HCT116 (cell line): Measurements from ENCODE around the gene LIX1. TPM values are rescaled to one million over a fixed set of nuclear protein-coding genes. Genes with fewer than 3 reads are reported as not detected.

ENCODE experiments used
- ATAC-seq: fragments of 200-7000 bp; cut with Tn5 transposase; 2 replicates; pipeline ENCODE4 v1.9.1; 2020; ENCODE audit warnings: mild to moderate bottlenecking, moderate library complexity
- BruUV-seq: library from RNA; stranded (reverse); fragments of 400-500 nt; replicated peaks from 2 replicates; lab custom pipeline; 2021; lab: Mats Ljungman, UMichigan
- CTCF ChIA-PET: fragments of 300-600 bp; sonication (Branson Sonifier 250); formaldehyde crosslinking; loops from one replicate; lab custom pipeline; 2021; ENCODE audit warnings: antibody characterized with exemption; lab: Charles Lee
- POLR2A ChIA-PET: fragments of 300-600, 350-600 bp; sonication (Branson Sonifier 250); formaldehyde crosslinking; loops from one replicate; lab custom pipeline; 2021; ENCODE audit warnings: antibody characterized with exemption; lab: Charles Lee
- RAD21 ChIA-PET, 2 experiments: fragments of 300-600 bp; sonication (Branson Sonifier 250); formaldehyde crosslinking; loops; one replicate each; lab custom pipeline; 2023; ENCODE audit warnings: low total read pairs in 2 of 2; ENCODE audit not compliant: uncharacterized antibody in 2 of 2, unreplicated experiment in 2 of 2, low non-redundant PET in 1 of 2; lab: Charles Lee
- DNase-seq: peaks from one replicate; pipeline ENCODE4 v3.0.0-alpha.2; 2010; ENCODE audit warnings: low read depth, low spot score
- H2AFZ ChIP-seq: fragments of 200-600 bp; shearing (Covaris generic), sonication (generic); 2 replicates; pipeline ENCODE4 v1.6.1; 2017; ENCODE audit warnings: low read depth, mixed run types, mixed read lengths, antibody characterized with exemption, low read length; ENCODE audit not compliant: poor library complexity, severe bottlenecking
- H3K27ac ChIP-seq: 2 replicates; pipeline ENCODE4 v1.5.1; 2012; ENCODE audit warnings: low read depth, low read length
- H3K27me3 ChIP-seq: fragments of 200-600 bp; sonication (generic); 2 replicates; pipeline ENCODE4 v1.6.1; 2016; ENCODE audit warnings: mixed run types, low read length, mixed read lengths; ENCODE audit not compliant: insufficient read depth
- H3K36me3 ChIP-seq, 2 experiments: fragments of 200-500 bp in 1 of 2; fragments of 200-600 bp in 1 of 2; sonication (Bioruptor generic) in 1 of 2; sonication (generic) in 1 of 2; 2 replicates each; pipeline versions ENCODE4 v1.5.1 to v1.6.1; 2014 to 2016; ENCODE audit warnings: low read length in 2 of 2, inconsistent platforms in 1 of 2, mixed read lengths in 1 of 2, mixed run types in 1 of 2; ENCODE audit not compliant: insufficient read depth in 2 of 2, control insufficient read depth in 1 of 2
- H3K4me1 ChIP-seq, 2 experiments: fragments of 200-600 bp in 1 of 2; sonication (generic) in 1 of 2; 2 replicates each; pipeline versions ENCODE4 v1.5.1 to v1.6.1; 2012 to 2017; ENCODE audit warnings: low read length in 2 of 2, inconsistent platforms in 1 of 2, mild to moderate bottlenecking in 1 of 2, mixed read lengths in 1 of 2, mixed run types in 1 of 2, moderate library complexity in 1 of 2; ENCODE audit not compliant: insufficient read depth in 2 of 2, control insufficient read depth in 1 of 2
- H3K4me2 ChIP-seq: fragments of 200-600 bp; sonication (generic); 2 replicates; pipeline ENCODE4 v1.6.1; 2017; ENCODE audit warnings: mixed run types, low read length, mixed read lengths
- H3K4me3 ChIP-seq, 2 experiments: fragments of 200-600 bp in 1 of 2; sonication (generic) in 1 of 2; replicated peaks in 1 of 2; 2 replicates each; pipeline ENCODE4 v1.5.1; 2011 to 2016; ENCODE audit warnings: low read length in 2 of 2, control low read depth in 1 of 2, low read depth in 1 of 2, mild to moderate bottlenecking in 1 of 2, mixed read lengths in 1 of 2, mixed run types in 1 of 2
- H3K79me2 ChIP-seq: fragments of 200-600 bp; sonication (generic); 2 replicates; pipeline ENCODE4 v1.6.1; 2017; ENCODE audit warnings: mild to moderate bottlenecking, mixed run types, low read length, moderate library complexity, mixed read lengths; ENCODE audit not compliant: insufficient read depth
- H3K9ac ChIP-seq: fragments of 200-600 bp; sonication (generic); 2 replicates; pipeline ENCODE4 v1.6.1; 2016; ENCODE audit warnings: low read length, mixed read lengths
- H3K9me2 ChIP-seq: fragments of 200-600 bp; sonication (generic), shearing (Covaris generic); 2 replicates; pipeline ENCODE4 v1.6.1; 2017; ENCODE audit warnings: mixed run types, mild to moderate bottlenecking, moderate library complexity; ENCODE audit not compliant: insufficient read depth
- H3K9me3 ChIP-seq, 2 experiments: fragments of 200-500 bp in 1 of 2; fragments of 200-600 bp in 1 of 2; sonication (Bioruptor generic) in 1 of 2; sonication (generic) in 1 of 2; 2 replicates each; pipeline ENCODE4 v1.6.1; 2014 to 2017; ENCODE audit warnings: low read length in 2 of 2, mixed read lengths in 2 of 2, inconsistent platforms in 1 of 2, low read depth in 1 of 2, mild to moderate bottlenecking in 1 of 2, mixed run types in 1 of 2, moderate library complexity in 1 of 2; ENCODE audit not compliant: control insufficient read depth in 1 of 2, insufficient read depth in 1 of 2
- H4K20me1 ChIP-seq: fragments of 200-600 bp; sonication (generic), shearing (Covaris generic); 2 replicates; pipeline ENCODE4 v1.6.1; 2017; ENCODE audit warnings: mixed run types, mild to moderate bottlenecking, moderate library complexity; ENCODE audit not compliant: insufficient read depth
- CBX3 ChIP-seq: IDR thresholded peaks from 2 replicates; pipeline ENCODE4 v1.6.1; 2012; ENCODE audit warnings: low read depth
- CEBPB ChIP-seq: IDR thresholded peaks from 2 replicates; pipeline ENCODE4 v1.6.1; 2012; ENCODE audit warnings: low read depth
- EGR1 ChIP-seq: IDR thresholded peaks from 2 replicates; pipeline ENCODE4 v1.6.1; 2012; ENCODE audit warnings: low read depth
- EZH2 ChIP-seq: fragments of 200-600 bp; sonication (generic); IDR thresholded peaks from 2 replicates; pipeline ENCODE4 v1.6.1; 2017; ENCODE audit warnings: antibody characterized with exemption, mixed run types
- EZH2phosphoT487 ChIP-seq: fragments of 200-600 bp; IDR thresholded peaks from 2 replicates; pipeline ENCODE4 v1.6.1; 2018; ENCODE audit warnings: antibody characterized with exemption, borderline replicate concordance
- SP1 ChIP-seq: IDR thresholded peaks from 2 replicates; pipeline ENCODE4 v1.6.1; 2012; ENCODE audit warnings: low read depth
- SRF ChIP-seq: IDR thresholded peaks from 2 replicates; pipeline ENCODE4 v1.6.1; 2012; ENCODE audit warnings: low read depth
- TCF7L2 ChIP-seq: IDR thresholded peaks from 2 replicates; pipeline ENCODE4 v1.7.0; 2011; ENCODE audit warnings: borderline replicate concordance, inconsistent platforms; ENCODE audit not compliant: insufficient read depth, insufficient read length; ENCODE audit errors: extremely low read depth
- ZNF274 ChIP-seq: fragments of 200-500 bp; sonication (Bioruptor generic); IDR thresholded peaks from 2 replicates; pipeline ENCODE4 v1.6.1; 2014; ENCODE audit warnings: mild to moderate bottlenecking, low read depth, low read length, inconsistent platforms
- intact Hi-C: fragments of 100-400 bp; cut with micrococcal nuclease; formaldehyde crosslinking; loops from 2 replicates; pipeline ENCODE4 v1.10.0; 2022
- total RNA-seq: library from RNA; stranded (reverse); gene quantifications from one replicate; pipeline ENCODE4 v1.2.1, GENCODE V29; 2021; ENCODE audit not compliant: unreplicated experiment
- TF ChIP-seq, protein P1 (sequence below): IDR thresholded peaks from 2 replicates; pipeline ENCODE4 v1.6.1; 2012; ENCODE audit warnings: low read depth
- TF ChIP-seq, protein P2 (sequence below): IDR thresholded peaks from 2 replicates; pipeline ENCODE4 v1.6.1; 2012

LIX1 gene
- total RNA-seq, 1 experiment from 2014 or later, result not detected

DNA sequence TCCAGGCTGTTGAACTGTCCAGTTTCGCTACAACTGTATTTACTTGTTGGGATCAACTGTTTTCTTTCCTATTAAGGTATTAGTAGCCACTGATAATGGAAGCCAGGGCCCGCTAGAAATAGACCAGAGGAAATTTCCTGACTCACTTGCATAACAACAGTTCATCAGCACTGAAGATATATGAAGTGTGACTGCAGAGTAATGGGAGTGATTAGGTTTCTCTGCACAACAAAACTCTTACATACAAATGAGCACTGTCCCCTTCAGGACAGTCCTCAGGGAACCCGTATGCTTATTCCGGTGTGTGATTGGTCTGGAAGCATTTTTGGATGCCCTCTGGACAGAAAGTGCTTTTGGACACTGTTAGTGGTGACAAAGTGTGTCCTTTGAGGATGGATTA lies 55.3 kb downstream of the LIX1 start:
- no peak overlapping the region for H2AFZ ChIP-seq
- H3K9me3 ChIP-seq, result no peaks in the 10 kb centered on the region
- no peaks in the 10 kb centered on the region for H3K27me3 ChIP-seq
- DNase-seq (no peak), ATAC-seq (no peak)
- intact Hi-C loops, result loop anchor here (10.0 kb wide), 1 partner anchor 758 kb away; no protein-coding TSS in a partner anchor
- H3K4me3 ChIP-seq, result no peak overlapping the region
- H3K79me2 ChIP-seq, result no peaks in the 10 kb centered on the region
- no peak overlapping the region for H3K9ac ChIP-seq
- H4K20me1 ChIP-seq, result no peaks in the 10 kb centered on the region
- RAD21 ChIA-PET, result no interaction called here
- CTCF ChIA-PET, result no interaction called here
- no peaks in the 10 kb centered on the region for H3K4me1 ChIP-seq
- H3K36me3 ChIP-seq, result no peaks in the 10 kb centered on the region
- no peaks in the 10 kb centered on the region for H3K9me2 ChIP-seq
- H3K27ac ChIP-seq, result no peak overlapping the region
- BruUV-seq, result no TSS peak
- POLR2A ChIA-PET, result no interaction called here
- TF ChIP-seq EGR1 (no peak), CBX3 (no peak), CEBPB (no peak)
- H3K4me2 ChIP-seq, result no peak overlapping the region

DNA sequence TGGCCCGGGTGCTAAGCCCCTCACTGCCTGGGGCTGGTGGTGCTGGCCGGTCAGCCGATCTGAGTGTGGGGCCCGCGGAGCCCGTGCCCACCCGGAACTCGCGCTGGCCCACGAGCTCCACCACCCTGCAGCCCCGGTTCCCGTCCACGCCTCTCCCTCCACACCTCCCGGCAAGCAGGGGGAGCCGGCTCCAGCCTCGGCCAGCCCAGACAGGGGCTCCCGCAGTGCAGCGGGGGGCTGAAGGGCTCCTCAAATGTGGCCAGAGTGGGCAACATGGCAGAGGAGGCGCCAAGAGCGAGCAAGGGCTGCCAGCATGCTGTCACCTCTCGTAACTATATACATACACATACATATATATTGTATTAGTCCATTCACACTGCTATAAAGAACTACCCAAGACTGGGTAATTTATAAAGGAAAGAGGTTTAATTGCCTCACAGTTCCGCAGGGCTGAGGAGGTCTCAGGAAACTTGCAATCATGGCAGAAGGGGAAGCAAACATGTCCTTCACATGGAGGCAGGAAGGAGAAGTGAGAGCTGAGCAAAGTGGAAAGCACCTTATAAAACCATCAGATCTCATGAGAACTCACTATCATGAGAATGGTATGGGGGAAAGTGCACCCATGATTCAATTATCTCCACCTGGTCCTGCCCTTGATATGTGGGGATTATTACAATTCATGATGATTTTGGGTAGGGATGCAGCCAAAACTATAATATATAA lies 56.8 kb downstream of the LIX1 start:
- H4K20me1 ChIP-seq, result no peaks in the 10 kb centered on the region
- ATAC-seq (no peak), DNase-seq (no peak)
- H3K27ac ChIP-seq, result no peak overlapping the region
- H2AFZ ChIP-seq, result no peak overlapping the region
- no TSS peak for BruUV-seq
- H3K27me3 ChIP-seq, result no peaks in the 10 kb centered on the region
- no peaks in the 10 kb centered on the region for H3K9me3 ChIP-seq
- H3K4me1 ChIP-seq, result no peaks in the 10 kb centered on the region
- ChIA-PET CTCF (no interaction called here), RAD21 (no interaction called here), POLR2A (no interaction called here)
- no peak overlapping the region for H3K4me2 ChIP-seq
- no peak overlapping the region for H3K9ac ChIP-seq
- no peaks in the 10 kb centered on the region for H3K9me2 ChIP-seq
- H3K4me3 ChIP-seq, result no peak overlapping the region
- no peaks in the 10 kb centered on the region for H3K79me2 ChIP-seq
- no peak for TF ChIP-seq SP1
- no peak for TF ChIP-seq SRF
- TF ChIP-seq, protein P1, sequence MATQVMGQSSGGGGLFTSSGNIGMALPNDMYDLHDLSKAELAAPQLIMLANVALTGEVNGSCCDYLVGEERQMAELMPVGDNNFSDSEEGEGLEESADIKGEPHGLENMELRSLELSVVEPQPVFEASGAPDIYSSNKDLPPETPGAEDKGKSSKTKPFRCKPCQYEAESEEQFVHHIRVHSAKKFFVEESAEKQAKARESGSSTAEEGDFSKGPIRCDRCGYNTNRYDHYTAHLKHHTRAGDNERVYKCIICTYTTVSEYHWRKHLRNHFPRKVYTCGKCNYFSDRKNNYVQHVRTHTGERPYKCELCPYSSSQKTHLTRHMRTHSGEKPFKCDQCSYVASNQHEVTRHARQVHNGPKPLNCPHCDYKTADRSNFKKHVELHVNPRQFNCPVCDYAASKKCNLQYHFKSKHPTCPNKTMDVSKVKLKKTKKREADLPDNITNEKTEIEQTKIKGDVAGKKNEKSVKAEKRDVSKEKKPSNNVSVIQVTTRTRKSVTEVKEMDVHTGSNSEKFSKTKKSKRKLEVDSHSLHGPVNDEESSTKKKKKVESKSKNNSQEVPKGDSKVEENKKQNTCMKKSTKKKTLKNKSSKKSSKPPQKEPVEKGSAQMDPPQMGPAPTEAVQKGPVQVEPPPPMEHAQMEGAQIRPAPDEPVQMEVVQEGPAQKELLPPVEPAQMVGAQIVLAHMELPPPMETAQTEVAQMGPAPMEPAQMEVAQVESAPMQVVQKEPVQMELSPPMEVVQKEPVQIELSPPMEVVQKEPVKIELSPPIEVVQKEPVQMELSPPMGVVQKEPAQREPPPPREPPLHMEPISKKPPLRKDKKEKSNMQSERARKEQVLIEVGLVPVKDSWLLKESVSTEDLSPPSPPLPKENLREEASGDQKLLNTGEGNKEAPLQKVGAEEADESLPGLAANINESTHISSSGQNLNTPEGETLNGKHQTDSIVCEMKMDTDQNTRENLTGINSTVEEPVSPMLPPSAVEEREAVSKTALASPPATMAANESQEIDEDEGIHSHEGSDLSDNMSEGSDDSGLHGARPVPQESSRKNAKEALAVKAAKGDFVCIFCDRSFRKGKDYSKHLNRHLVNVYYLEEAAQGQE, result no peak
- TF ChIP-seq TCF7L2, result no peak
- no peak for TF ChIP-seq CBX3
- TF ChIP-seq EZH2, result no peak
- TF ChIP-seq, protein P2, sequence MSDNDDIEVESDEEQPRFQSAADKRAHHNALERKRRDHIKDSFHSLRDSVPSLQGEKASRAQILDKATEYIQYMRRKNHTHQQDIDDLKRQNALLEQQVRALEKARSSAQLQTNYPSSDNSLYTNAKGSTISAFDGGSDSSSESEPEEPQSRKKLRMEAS, result no peak
- no peak for TF ChIP-seq EGR1
- TF ChIP-seq EZH2phosphoT487, result no peak
- TF ChIP-seq ZNF274, result no peak
- TF ChIP-seq, all 23 proteins: peak for 0
- intact Hi-C loops, result loop anchor here (10.0 kb wide), 1 partner anchor 759 kb away; no protein-coding TSS in a partner anchor
- no peaks in the 10 kb centered on the region for H3K36me3 ChIP-seq
